Epithelial cell of esophagus (primary cell): ENCODE results near the gene CLEC4M.

Experiments
- DNase-seq: peaks from one replicate; pipeline ENCODE4 v3.0.0; 2010; ENCODE audit warnings: low read depth
- H3K4me3 ChIP-seq: 2 replicates; pipeline ENCODE4 v1.5.1; 2011; ENCODE audit warnings: mild to moderate bottlenecking, low read length, control low read depth
- CTCF ChIP-seq: IDR thresholded peaks from 2 replicates; pipeline ENCODE4 v1.5.1; 2011; ENCODE audit warnings: low read depth, mild to moderate bottlenecking, low read length, control low read depth, inconsistent platforms; ENCODE audit not compliant: insufficient read depth; ENCODE audit errors: missing control alignments

The CLEC4M gene

GRCh38 chr19:7733376-7733775 is 29.7 kb upstream of the CLEC4M start:
- no peak for TF ChIP-seq CTCF

GRCh38 chr19:7734220-7735203 is 28.5 kb upstream of the CLEC4M start:
- no peak overlapping the region for H3K4me3 ChIP-seq
- peak; percentile 16 for DNase-seq
- no peak for TF ChIP-seq CTCF

More at GRCh38 chr19:7733376-7733775, 29.7 kb upstream of the CLEC4M start:
- no peak for DNase-seq
- H3K4me3 ChIP-seq, result no peak overlapping the region

- TF ChIP-seq CTCF, result no peak
- no peak for DNase-seq
- no peak overlapping the region for H3K4me3 ChIP-seq
Measured at GRCh38 chr19:7736148-7736547, 26.9 kb upstream of the CLEC4M start.

GRCh38 chr19:7737215-7737614 is 25.8 kb upstream of the CLEC4M start:
- DNase-seq, result no peak
- TF ChIP-seq CTCF, result no peak

GRCh38 chr19:7738023-7738422 is 25.0 kb upstream of the CLEC4M start:
- no peak for TF ChIP-seq CTCF
- no peak for DNase-seq
- H3K4me3 ChIP-seq, result no peak overlapping the region

More at GRCh38 chr19:7737215-7737614, 25.8 kb upstream of the CLEC4M start:
- no peak overlapping the region for H3K4me3 ChIP-seq

- no peak for DNase-seq
- no peak overlapping the region for H3K4me3 ChIP-seq
- no peak for TF ChIP-seq CTCF
Measured at GRCh38 chr19:7739211-7739755, 23.8 kb upstream of the CLEC4M start.
